Forelimb muscle (tissue), 1 donor: ENCODE data around the gene H3-3A. TPM values are rescaled to one million over a fixed set of nuclear protein-coding genes. Genes with fewer than 3 reads are reported as not detected.
A peak's percentile ranks its signal among the peaks of the same experiment; 100 is the strongest.

Experiments used
- DNase-seq: peaks from one replicate; pipeline ENCODE4 v3.0.0-alpha.2; 2013; ENCODE audit warnings: low read depth
- polyA plus RNA-seq: library from polyadenylated mRNA; unstranded; fragments of 120-200 nt; gene quantifications from one replicate; pipeline ENCODE4 v1.2.1, GENCODE V29; 2013; ENCODE audit not compliant: insufficient read length

The H3-3A gene
- polyA plus RNA-seq, 1 donor, result 555 TPM

- no peak for DNase-seq
Measured at GRCh38 chr1:226054519-226055327, 7.8 kb upstream of the H3-3A start.

- no peak for DNase-seq
Measured at GRCh38 chr1:226059709-226060108, 2.8 kb upstream of the H3-3A start.

- no peak for DNase-seq
Measured at GRCh38 chr1:226060427-226060826, 2.1 kb upstream of the H3-3A start.

- DNase-seq, result no peak
Measured at GRCh38 chr1:226061068-226061840, 1.3 kb upstream of the H3-3A start.

- no peak for DNase-seq
Measured at GRCh38 chr1:226061841-226062557, 517 bp upstream of the H3-3A start.

GRCh38 chr1:226063224-226063976, 884 bp downstream of the H3-3A start:
- DNase-seq, result no peak

GRCh38 chr1:226063977-226064815, 1.7 kb downstream of the H3-3A start:
- DNase-seq, result no peak

GRCh38 chr1:226064816-226065248, 2.3 kb downstream of the H3-3A start:
- peak; percentile 62 for DNase-seq

- DNase-seq, result no peak
Measured at GRCh38 chr1:226066415-226067078, 4.0 kb downstream of the H3-3A start.

GRCh38 chr1:226069811-226070489, 7.4 kb downstream of the H3-3A start:
- no peak for DNase-seq

- no peak for DNase-seq
Measured at GRCh38 chr1:226072347-226072746, 9.8 kb downstream of the H3-3A start.

GRCh38 chr1:226073184-226073950, 10.9 kb downstream of the H3-3A start:
- DNase-seq, result no peak

- DNase-seq, result no peak
Measured at GRCh38 chr1:226074046-226074445, 11.5 kb downstream of the H3-3A start.

- no peak for DNase-seq
Measured at GRCh38 chr1:226076378-226076777, 13.9 kb downstream of the H3-3A start.

- DNase-seq, result no peak
Measured at GRCh38 chr1:226078374-226078773, 15.9 kb downstream of the H3-3A start.

GRCh38 chr1:226082587-226082917, 20.0 kb downstream of the H3-3A start:
- DNase-seq, result no peak

- DNase-seq, result no peak
Measured at GRCh38 chr1:226082959-226083301, 20.4 kb downstream of the H3-3A start.

- DNase-seq, result no peak
Measured at GRCh38 chr1:226083302-226084101, 21.0 kb downstream of the H3-3A start.
